ENCODE data around the gene TSC22D3.

- no peak for TF ChIP-seq POLR2A (IDR thresholded peaks at IDR 0.05)
- no peak for TF ChIP-seq CTCF (IDR thresholded peaks at IDR 0.05)
Observed at GRCh38 chrX:107750861-107751445, 24.6 kb downstream of the TSC22D3 start.

All from uterus (tissue), 2 donors.